H9 (cell line): ENCODE results near the gene IL17REL. TPM values are rescaled to one million over a fixed set of nuclear protein-coding genes. Genes with fewer than 3 reads are reported as not detected.

Experiments used
- DNase-seq: peaks from one replicate; pipeline ENCODE4 v3.0.0-alpha.2; 2017
- H2AFZ ChIP-seq: one replicate; pipeline ENCODE4 v1.6.1; 2013; ENCODE audit warnings: mild to moderate bottlenecking, low read length, control low read depth, moderate library complexity
- H2AK5ac ChIP-seq: 2 replicates; pipeline ENCODE4 v1.6.1; 2013; ENCODE audit warnings: low read length, control low read depth, mixed read lengths; ENCODE audit not compliant: insufficient read length
- H2BK120ac ChIP-seq: one replicate; pipeline ENCODE4 v1.6.1; 2013; ENCODE audit warnings: low read depth, mild to moderate bottlenecking, low read length, control low read depth, inconsistent platforms; ENCODE audit not compliant: poor library complexity, severe bottlenecking
- H2BK12ac ChIP-seq: 2 replicates; pipeline ENCODE4 v1.6.1; 2013; ENCODE audit warnings: low read length, control low read depth, mixed read lengths, low read depth; ENCODE audit not compliant: insufficient read length
- H2BK15ac ChIP-seq: 2 replicates; pipeline ENCODE4 v1.6.1; 2013; ENCODE audit warnings: low read depth, low read length, control low read depth
- H2BK20ac ChIP-seq: one replicate; pipeline ENCODE4 v1.6.1; 2013; ENCODE audit warnings: low read depth, mild to moderate bottlenecking, low read length, control low read depth, inconsistent platforms; ENCODE audit not compliant: poor library complexity, severe bottlenecking
- H2BK5ac ChIP-seq: 2 replicates; pipeline ENCODE4 v1.6.1; 2013; ENCODE audit warnings: low read length, control low read depth, mixed read lengths; ENCODE audit not compliant: insufficient read length
- H3K14ac ChIP-seq: 2 replicates; pipeline ENCODE4 v1.6.1; 2013; ENCODE audit warnings: low read length, control low read depth; ENCODE audit not compliant: insufficient read depth
- H3K18ac ChIP-seq: 2 replicates; pipeline ENCODE4 v1.6.1; 2013; ENCODE audit warnings: low read depth, mild to moderate bottlenecking, mixed read lengths, low read length, control low read depth; ENCODE audit not compliant: insufficient read length
- H3K23ac ChIP-seq: 2 replicates; pipeline ENCODE4 v1.6.1; 2013; ENCODE audit warnings: low read length, control low read depth, mixed read lengths, low read depth; ENCODE audit not compliant: insufficient read length
- H3K23me2 ChIP-seq: 2 replicates; pipeline ENCODE4 v1.6.1; 2013; ENCODE audit warnings: low read depth, mild to moderate bottlenecking, mixed read lengths, low read length, control low read depth; ENCODE audit not compliant: insufficient read length, poor library complexity, severe bottlenecking
- H3K27ac ChIP-seq: 2 replicates; pipeline ENCODE4 v1.5.1; 2013; ENCODE audit warnings: low read length, control low read depth, mixed read lengths, low read depth; ENCODE audit not compliant: insufficient read length
- H3K27me3 ChIP-seq: 2 replicates; pipeline ENCODE4 v1.6.1; 2013; ENCODE audit warnings: low read length, control low read depth, inconsistent platforms; ENCODE audit not compliant: insufficient read depth
- H3K4ac ChIP-seq: 2 replicates; pipeline ENCODE4 v1.6.1; 2013; ENCODE audit warnings: low read depth, mild to moderate bottlenecking, control low read depth, inconsistent platforms, low read length, moderate library complexity
- H3K4me1 ChIP-seq: 2 replicates; pipeline ENCODE4 v1.6.1; 2013; ENCODE audit warnings: low read length, control low read depth, inconsistent platforms; ENCODE audit not compliant: insufficient read depth
- H3K4me2 ChIP-seq: 2 replicates; pipeline ENCODE4 v1.6.1; 2013; ENCODE audit warnings: low read length, control low read depth, mixed read lengths; ENCODE audit not compliant: insufficient read length, insufficient read depth
- H3K56ac ChIP-seq: 2 replicates; pipeline ENCODE4 v1.6.1; 2013; ENCODE audit warnings: low read depth, mild to moderate bottlenecking, mixed read lengths, low read length, control low read depth; ENCODE audit not compliant: insufficient read length
- H3K79me1 ChIP-seq: 2 replicates; pipeline ENCODE4 v1.6.1; 2013; ENCODE audit warnings: low read depth, mild to moderate bottlenecking, moderate library complexity, low read length, control low read depth, inconsistent platforms; ENCODE audit not compliant: insufficient read depth, poor library complexity, severe bottlenecking
- H3K79me2 ChIP-seq: 2 replicates; pipeline ENCODE4 v1.6.1; 2013; ENCODE audit warnings: low read length, control low read depth, inconsistent platforms; ENCODE audit not compliant: insufficient read depth
- H3K9ac ChIP-seq: 2 replicates; pipeline ENCODE4 v1.6.1; 2013; ENCODE audit warnings: low read length, control low read depth, mixed read lengths; ENCODE audit not compliant: insufficient read length; ENCODE audit errors: extremely low read depth
- H3K9me3 ChIP-seq: one replicate; pipeline ENCODE4 v1.6.1; 2013; ENCODE audit warnings: low read depth, low read length, inconsistent platforms; ENCODE audit not compliant: control insufficient read depth
- H3T11ph ChIP-seq: one replicate; pipeline ENCODE4 v1.6.1; 2013; ENCODE audit warnings: mild to moderate bottlenecking, low read length, control low read depth, inconsistent platforms
- H4K20me1 ChIP-seq: one replicate; pipeline ENCODE4 v1.6.1; 2013; ENCODE audit not compliant: control insufficient read depth, insufficient read length, insufficient read depth
- H4K5ac ChIP-seq: 2 replicates; pipeline ENCODE4 v1.6.1; 2013; ENCODE audit warnings: low read depth, mild to moderate bottlenecking, mixed read lengths, low read length, control low read depth; ENCODE audit not compliant: insufficient read length
- H4K8ac ChIP-seq: replicated peaks from 2 replicates; pipeline ENCODE4 v1.6.1; 2013; ENCODE audit warnings: low read length, control low read depth, mixed read lengths, low read depth; ENCODE audit not compliant: insufficient read length
- H4K91ac ChIP-seq: 2 replicates; pipeline ENCODE4 v1.6.1; 2013; ENCODE audit warnings: low read depth, mild to moderate bottlenecking, moderate library complexity, mixed read lengths, low read length, control low read depth; ENCODE audit not compliant: insufficient read length
- H3K27ac Mint-ChIP-seq, 3 experiments: 2 replicates in 2 of 3; 3 replicates in 1 of 3; pipeline ENCODE4 v1.8.0; 2020 to 2021; ENCODE audit warnings: mixed read lengths in 3 of 3, mild to moderate bottlenecking in 1 of 3, moderate library complexity in 1 of 3
- H3K27me3 Mint-ChIP-seq: 2 replicates; pipeline ENCODE4 v1.8.0; 2021; ENCODE audit warnings: low read depth, mild to moderate bottlenecking, moderate library complexity, mixed read lengths
- H3K36me3 Mint-ChIP-seq, 3 experiments: 2 replicates in 2 of 3; 3 replicates in 1 of 3; pipeline ENCODE4 v1.8.0; 2020 to 2021; ENCODE audit warnings: low read depth in 3 of 3, mixed read lengths in 3 of 3; ENCODE audit not compliant: insufficient read depth in 1 of 3
- H3K4me1 Mint-ChIP-seq, 2 experiments: 2 replicates each; pipeline ENCODE4 v1.8.0; 2020; ENCODE audit warnings: mixed read lengths in 2 of 2
- H3K4me3 Mint-ChIP-seq, 2 experiments: 2 replicates in 1 of 2; 3 replicates in 1 of 2; pipeline ENCODE4 v1.8.0; 2020 to 2021; ENCODE audit warnings: mild to moderate bottlenecking in 2 of 2, mixed read lengths in 2 of 2, moderate library complexity in 1 of 2
- H3K9me3 Mint-ChIP-seq, 2 experiments: 2 replicates in 1 of 2; 3 replicates in 1 of 2; pipeline ENCODE4 v1.8.0; 2020; ENCODE audit warnings: mild to moderate bottlenecking in 2 of 2, mixed read lengths in 2 of 2, moderate library complexity in 1 of 2
- CTCF ChIP-seq: fragments of 200-600 bp; sonication (generic); conservative IDR thresholded peaks from 3 replicates; pipeline ENCODE4 v1.8.0; 2021; ENCODE audit warnings: antibody characterized with exemption, mild to moderate bottlenecking
- WGBS: extraction: QIAGEN DNeasy Blood & Tissue Kit; methylation state at CpG from one replicate; pipeline ENCODE4 v1.1.7; 2013; ENCODE audit warnings: missing lambda C conversion rate, low lambda C conversion rate, mixed read lengths; ENCODE audit not compliant: insufficient read length; ENCODE audit errors: extremely low coverage; 5-methylcytosine and 5-hydroxymethylcytosine counted together
- total RNA-seq: library from RNA; stranded (reverse); gene quantifications from 2 replicates; pipeline ENCODE4 v1.2.1, GENCODE V29; 2021

Gene IL17REL
- total RNA-seq, 1 experiment from 2014 or later: 0.20 TPM

- Histone ChIP-seq H3K4me2 (no peak overlapping the region), H3K23ac (no peak overlapping the region), H2AK5ac (no peak overlapping the region), H3K79me2 (peaks cover 3% of the 10 kb centered on the region; the same call in 1 of the 2 replicates), H2BK20ac (no peak overlapping the region), H3K27me3 (no peaks in the 10 kb centered on the region), H2BK15ac (no peak overlapping the region), H2BK5ac (no peak overlapping the region), H3K9me3 (no peaks in the 10 kb centered on the region), H2BK12ac (no peak overlapping the region), H3T11ph (no peak overlapping the region), H3K4ac (no peak overlapping the region), H2AFZ (no peak overlapping the region), H4K8ac (no peak overlapping the region), H4K5ac (no peak overlapping the region), H3K79me1 (peaks cover 4% of the 10 kb centered on the region), H3K14ac (no peak overlapping the region), H3K9ac (no peak overlapping the region), H3K56ac (no peak overlapping the region), H4K20me1 (no peaks in the 10 kb centered on the region), H3K4me1 (no peaks in the 10 kb centered on the region), H4K91ac (no peak overlapping the region), H3K23me2 (no peaks in the 10 kb centered on the region), H3K18ac (no peak overlapping the region), H2BK120ac (no peak overlapping the region), H3K27ac (no peak overlapping the region)
- H3K4me1 Mint-ChIP-seq: peaks cover 0 to 8% of the 10 kb centered on the region in 2 experiments; a peak in 2 of 4 replicates
- H3K4me3 Mint-ChIP-seq: peak overlapping the region in 1 of 2 experiments; percentile 66; a peak in 3 of 5 replicates
- peaks cover 2 to 7% (median 6%) of the 10 kb centered on the region in 3 experiments; a peak in 5 of 7 replicates for H3K36me3 Mint-ChIP-seq
- no peaks in the 10 kb centered on the region for H3K9me3 Mint-ChIP-seq
- H3K27ac Mint-ChIP-seq: no peak overlapping the region
- no peak for DNase-seq
- H3K27me3 Mint-ChIP-seq: peaks cover 4% of the 10 kb centered on the region
- no peak for TF ChIP-seq CTCF
- no CpG with 5 or more reads among the region's 16 CpGs for WGBS
These were observed 54.1 kb downstream of the IL17REL start for GRCh38 chr22:49958366-49958921.
